PFSK-1 (cell line): ENCODE data around the gene ZNF43.

Source experiments
- FOXP2 ChIP-seq: optimal IDR thresholded peaks from 2 replicates; pipeline ENCODE3; 2011; ENCODE audit warnings: borderline replicate concordance, control low read depth, inconsistent platforms; ENCODE audit not compliant: insufficient read depth; ENCODE audit errors: extremely low read length, extremely low read depth
- SIN3A ChIP-seq: IDR thresholded peaks from 2 replicates; pipeline ENCODE4 v1.6.1; 2012; ENCODE audit warnings: mild to moderate bottlenecking, low read length, moderate library complexity, borderline replicate concordance; ENCODE audit not compliant: insufficient read depth
- TAF1 ChIP-seq: IDR thresholded peaks from 2 replicates; pipeline ENCODE4 v1.6.1; 2012; ENCODE audit warnings: low read length, control low read depth, borderline replicate concordance; ENCODE audit not compliant: insufficient read depth
- TF ChIP-seq, protein P1 (sequence below), 2 experiments: IDR thresholded peaks; 2 replicates each; pipeline versions ENCODE4 v1.6.1 to v1.8.0; 2011 to 2012; ENCODE audit warnings: low read depth in 2 of 2, low read length in 2 of 2, control low read depth in 1 of 2, inconsistent platforms in 1 of 2, mild to moderate bottlenecking in 1 of 2, moderate library complexity in 1 of 2; ENCODE audit not compliant: insufficient read depth in 1 of 2

DNA sequence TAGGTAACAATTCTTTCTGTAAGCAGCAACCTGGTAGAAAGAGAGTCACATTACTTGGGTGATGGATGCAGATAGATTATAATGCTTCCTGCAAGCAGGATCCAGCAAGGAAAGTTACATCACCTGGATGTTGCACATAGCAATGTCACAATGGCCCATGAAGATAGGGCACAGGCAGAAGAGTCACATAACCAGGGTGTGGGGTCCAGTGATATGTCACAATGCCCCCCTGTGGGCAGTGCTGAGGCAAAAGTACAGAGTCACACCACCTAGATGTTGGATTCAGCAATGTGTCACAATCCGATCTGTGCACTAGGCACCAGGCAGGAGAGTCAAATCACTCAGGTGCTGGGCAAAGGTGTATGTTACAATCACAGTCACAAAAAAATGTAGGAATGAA, 4.0 kb upstream of the ZNF43 start:
- TF ChIP-seq SIN3A (no peak), TAF1 (no peak), FOXP2 (no peak)
- TF ChIP-seq, protein P1, sequence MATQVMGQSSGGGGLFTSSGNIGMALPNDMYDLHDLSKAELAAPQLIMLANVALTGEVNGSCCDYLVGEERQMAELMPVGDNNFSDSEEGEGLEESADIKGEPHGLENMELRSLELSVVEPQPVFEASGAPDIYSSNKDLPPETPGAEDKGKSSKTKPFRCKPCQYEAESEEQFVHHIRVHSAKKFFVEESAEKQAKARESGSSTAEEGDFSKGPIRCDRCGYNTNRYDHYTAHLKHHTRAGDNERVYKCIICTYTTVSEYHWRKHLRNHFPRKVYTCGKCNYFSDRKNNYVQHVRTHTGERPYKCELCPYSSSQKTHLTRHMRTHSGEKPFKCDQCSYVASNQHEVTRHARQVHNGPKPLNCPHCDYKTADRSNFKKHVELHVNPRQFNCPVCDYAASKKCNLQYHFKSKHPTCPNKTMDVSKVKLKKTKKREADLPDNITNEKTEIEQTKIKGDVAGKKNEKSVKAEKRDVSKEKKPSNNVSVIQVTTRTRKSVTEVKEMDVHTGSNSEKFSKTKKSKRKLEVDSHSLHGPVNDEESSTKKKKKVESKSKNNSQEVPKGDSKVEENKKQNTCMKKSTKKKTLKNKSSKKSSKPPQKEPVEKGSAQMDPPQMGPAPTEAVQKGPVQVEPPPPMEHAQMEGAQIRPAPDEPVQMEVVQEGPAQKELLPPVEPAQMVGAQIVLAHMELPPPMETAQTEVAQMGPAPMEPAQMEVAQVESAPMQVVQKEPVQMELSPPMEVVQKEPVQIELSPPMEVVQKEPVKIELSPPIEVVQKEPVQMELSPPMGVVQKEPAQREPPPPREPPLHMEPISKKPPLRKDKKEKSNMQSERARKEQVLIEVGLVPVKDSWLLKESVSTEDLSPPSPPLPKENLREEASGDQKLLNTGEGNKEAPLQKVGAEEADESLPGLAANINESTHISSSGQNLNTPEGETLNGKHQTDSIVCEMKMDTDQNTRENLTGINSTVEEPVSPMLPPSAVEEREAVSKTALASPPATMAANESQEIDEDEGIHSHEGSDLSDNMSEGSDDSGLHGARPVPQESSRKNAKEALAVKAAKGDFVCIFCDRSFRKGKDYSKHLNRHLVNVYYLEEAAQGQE (IDR thresholded peaks at IDR 0.05; ENCODE audit: insufficient read depth in 1 of 2, low read depth in 2 of 2, low read length in 2 of 2), result no peak
